Measurements from ENCODE around the gene MT1B.

Gene MT1B

GRCh38 chr16:56684926-56685590 is 33.4 kb downstream of the MT1B start:
- no peak for DNase-seq (ENCODE audit: low spot score)

DNA sequence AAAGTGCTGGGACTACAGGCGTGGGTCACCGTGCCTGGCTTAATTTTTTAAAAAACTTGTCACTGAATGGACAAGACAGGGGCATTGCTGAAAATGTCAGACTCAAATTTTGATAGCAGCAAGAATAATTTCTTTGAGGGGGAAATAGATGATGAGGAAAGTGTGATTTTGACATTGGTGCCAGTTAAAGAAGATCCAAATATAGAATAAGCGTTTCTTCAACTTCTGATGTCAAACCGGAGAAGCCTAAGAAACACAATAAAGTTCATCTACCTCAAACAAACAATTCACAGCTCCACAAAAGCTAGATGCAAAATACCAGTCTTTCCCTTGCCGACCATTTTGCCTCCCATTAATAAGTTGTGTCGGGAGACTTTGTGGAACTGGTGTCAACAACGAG is 35.1 kb downstream of the MT1B start:
- no peak for DNase-seq (ENCODE audit: low spot score)

- DNase-seq (ENCODE audit: low spot score): no peak
Measured at GRCh38 chr16:56688762-56689161, 37.1 kb downstream of the MT1B start.

DNA sequence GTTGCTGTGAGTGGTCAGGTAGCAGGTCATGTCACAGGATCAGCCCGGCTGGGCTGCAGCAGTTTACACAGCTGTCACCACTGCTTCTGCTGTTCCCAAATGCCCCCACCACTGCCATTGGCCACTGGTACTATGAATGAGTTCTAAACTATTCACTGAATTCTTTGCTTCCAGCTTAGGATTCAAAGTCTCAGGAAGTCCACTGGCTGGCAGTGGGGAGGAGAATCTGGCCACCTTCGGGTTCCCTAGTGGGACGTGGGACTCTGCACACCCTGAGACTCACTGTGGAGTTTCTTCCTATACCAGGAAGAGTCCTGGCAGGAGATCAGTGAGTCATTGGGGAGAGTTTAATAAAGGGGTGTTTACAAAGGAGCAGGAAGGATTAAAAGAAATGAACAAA is 37.5 kb downstream of the MT1B start:
- DNase-seq (ENCODE audit: low spot score): no peak

GRCh38 chr16:56690420-56691122 is 38.9 kb downstream of the MT1B start:
- no peak for DNase-seq (ENCODE audit: low spot score)

- DNase-seq (ENCODE audit: low spot score): no peak
Measured at GRCh38 chr16:56691885-56692284, 40.2 kb downstream of the MT1B start.

DNA sequence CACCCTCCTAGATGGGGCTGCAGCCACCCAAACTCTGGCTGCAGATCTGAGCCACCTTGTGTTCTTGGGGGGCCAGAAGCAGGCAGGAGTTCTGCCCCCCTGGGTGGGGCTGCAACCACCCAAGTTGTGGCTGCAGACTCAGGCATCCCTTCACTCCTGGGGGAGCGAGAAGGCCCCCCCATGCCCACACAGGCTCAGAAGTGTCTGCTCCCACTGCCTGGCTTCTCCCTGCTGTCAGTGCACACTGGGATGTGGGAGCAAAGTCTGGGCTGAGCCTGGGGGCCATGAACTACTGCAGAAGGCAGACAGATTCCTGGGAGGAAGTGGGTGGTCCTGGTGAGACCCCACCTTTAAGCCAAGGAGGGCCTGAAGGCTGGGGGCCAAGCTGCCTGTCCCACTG is 43.6 kb downstream of the MT1B start:
- DNase-seq (ENCODE audit: low spot score): no peak

GRCh38 chr16:56697456-56698155 is 45.9 kb downstream of the MT1B start:
- DNase-seq (ENCODE audit: low spot score): no peak

DNA sequence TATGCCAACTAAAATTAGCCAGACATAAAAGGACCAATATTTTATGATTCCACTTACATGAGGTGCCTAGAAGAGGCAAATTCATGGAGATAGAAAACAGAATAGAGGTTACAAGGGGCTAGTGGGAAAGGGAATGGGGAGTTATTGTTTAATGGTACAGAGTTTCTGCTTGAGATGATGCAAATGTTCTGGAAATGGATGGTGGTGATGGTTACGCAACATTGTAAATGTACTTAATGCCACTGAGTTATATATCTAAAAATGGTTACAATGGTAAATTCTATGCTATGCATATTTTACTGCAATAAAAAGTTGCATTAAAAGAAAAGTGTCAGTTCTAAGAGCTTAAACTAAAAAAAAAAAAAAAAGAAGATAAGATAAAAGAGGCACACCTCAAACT is 48.5 kb downstream of the MT1B start:
- no peak for DNase-seq (ENCODE audit: low spot score)

GRCh38 chr16:56700631-56701030 is 48.9 kb downstream of the MT1B start:
- DNase-seq (ENCODE audit: low spot score): no peak

DNA sequence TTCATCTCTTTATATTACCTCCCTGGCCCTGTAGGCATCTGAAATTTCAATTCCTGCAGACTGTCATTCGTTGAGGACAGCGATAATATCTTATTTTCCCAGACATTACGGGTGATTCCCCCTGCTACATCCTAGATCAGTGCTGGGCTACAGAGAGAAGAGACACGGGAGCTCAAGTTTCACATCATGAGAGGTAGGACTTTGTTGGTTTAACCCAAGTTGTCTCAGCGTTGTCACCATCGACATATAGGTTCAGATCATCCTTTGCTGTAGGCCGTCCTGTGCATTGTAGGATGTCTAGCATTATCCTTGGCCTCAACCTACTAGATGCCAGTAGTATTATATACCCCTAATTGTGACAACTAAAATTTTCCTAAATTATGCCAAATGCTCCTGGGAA is 49.8 kb downstream of the MT1B start:
- no peak for DNase-seq (ENCODE audit: low spot score)

Data from HuH-7 (cell line).